SK-N-SH treated with all-trans-retinoic acid at 6 μM for 48 hours (cell line): ENCODE measurements around the gene NPLOC4.
"Not testable (repeated sequence)": the region's sequence is repeated elsewhere in the genome, so short reads cannot be mapped to it uniquely, and the experiment has no call there.

Source experiments
- ATAC-seq: fragments of 200-7000 bp; cut with Tn5 transposase; 3 replicates; pipeline ENCODE4 v1.9.1; 2020; ENCODE audit warnings: mild to moderate bottlenecking, moderate library complexity
- ARNTL ChIP-seq: fragments of 450-650 bp; formaldehyde crosslinking; IDR thresholded peaks from 2 replicates; pipeline ENCODE4 v1.5.0; 2020; ENCODE audit warnings: low read depth, mild to moderate bottlenecking, moderate library complexity, borderline replicate concordance
- BACH2 ChIP-seq: fragments of 250-450 bp; sonication (Bioruptor Pico); IDR thresholded peaks from 2 replicates; pipeline ENCODE4 v1.9.0; 2021; ENCODE audit warnings: mild to moderate bottlenecking, borderline replicate concordance
- CREB5 ChIP-seq: fragments of 250-450 bp; sonication (Bioruptor Pico); IDR thresholded peaks from 2 replicates; pipeline ENCODE4 v1.5.1; 2020; ENCODE audit warnings: low read depth, mild to moderate bottlenecking, moderate library complexity
- CSDC2 ChIP-seq: fragments of 250-450 bp; sonication (Bioruptor Pico); IDR thresholded peaks from 2 replicates; pipeline ENCODE4 v1.5.0; 2020; ENCODE audit warnings: mild to moderate bottlenecking, moderate library complexity
- CSRNP3 ChIP-seq: fragments of 250-450 bp; sonication (Bioruptor Pico); IDR thresholded peaks from 2 replicates; pipeline ENCODE4 v1.5.1; 2021; ENCODE audit warnings: mild to moderate bottlenecking, moderate library complexity
- ESRRG ChIP-seq: fragments of 250-450 bp; sonication (Bioruptor Pico); IDR thresholded peaks from 2 replicates; pipeline ENCODE4 v1.6.1; 2021; ENCODE audit warnings: mild to moderate bottlenecking
- GLIS3 ChIP-seq: fragments of 250-450 bp; sonication (Bioruptor Pico); IDR thresholded peaks from 2 replicates; pipeline ENCODE4 v1.5.0; 2020; ENCODE audit warnings: mild to moderate bottlenecking, moderate library complexity
- ISL1 ChIP-seq: fragments of 250-450 bp; sonication (Bioruptor Pico); IDR thresholded peaks from 2 replicates; pipeline ENCODE4 v2.1.2; 2022; ENCODE audit warnings: mild to moderate bottlenecking, moderate library complexity
- PATZ1 ChIP-seq: fragments of 250-450 bp; sonication (Bioruptor Pico); IDR thresholded peaks from 2 replicates; pipeline ENCODE4 v1.8.0; 2020; ENCODE audit warnings: mild to moderate bottlenecking, moderate library complexity, borderline replicate concordance
- POU6F1 ChIP-seq: fragments of 250-450 bp; sonication (Bioruptor Pico); IDR thresholded peaks from 2 replicates; pipeline ENCODE4 v1.8.0; 2021; ENCODE audit warnings: low read depth, mild to moderate bottlenecking, moderate library complexity, borderline replicate concordance
- PPARA ChIP-seq: fragments of 250-450 bp; sonication (Bioruptor Pico); IDR thresholded peaks from 2 replicates; pipeline ENCODE4 v1.5.0; 2020; ENCODE audit warnings: mild to moderate bottlenecking, borderline replicate concordance
- RARB ChIP-seq: fragments of 250-450 bp; sonication (Bioruptor Pico); IDR thresholded peaks from 2 replicates; pipeline ENCODE4 v1.8.0; 2021; ENCODE audit warnings: mild to moderate bottlenecking, moderate library complexity
- SNAI2 ChIP-seq: fragments of 250-450 bp; sonication (Bioruptor Pico); IDR thresholded peaks from 2 replicates; pipeline ENCODE4 v1.5.0; 2020; ENCODE audit warnings: mild to moderate bottlenecking, moderate library complexity
- TCF4 ChIP-seq: fragments of 250-450 bp; sonication (Bioruptor Pico); IDR thresholded peaks from 2 replicates; pipeline ENCODE4 v1.8.0; 2021; ENCODE audit warnings: mild to moderate bottlenecking, moderate library complexity, borderline replicate concordance
- TOX ChIP-seq: fragments of 250-450 bp; sonication (Bioruptor Pico); IDR thresholded peaks from 2 replicates; pipeline ENCODE4 v1.8.0; 2021; ENCODE audit warnings: mild to moderate bottlenecking, moderate library complexity, borderline replicate concordance
- TSHZ2 ChIP-seq: fragments of 250-450 bp; sonication (Bioruptor Pico); IDR thresholded peaks from 2 replicates; pipeline ENCODE4 v1.5.0; 2020; ENCODE audit warnings: mild to moderate bottlenecking, moderate library complexity
- ZC3H10 ChIP-seq: fragments of 250-450 bp; sonication (Bioruptor Pico); IDR thresholded peaks from 2 replicates; pipeline ENCODE4 v1.5.1; 2021; ENCODE audit warnings: mild to moderate bottlenecking, moderate library complexity
- ZNF565 ChIP-seq: fragments of 450-650 bp; formaldehyde crosslinking; conservative IDR thresholded peaks from 2 replicates; pipeline ENCODE4 v1.5.0; 2020; ENCODE audit warnings: low read depth, mild to moderate bottlenecking, moderate library complexity
- ZNF70 ChIP-seq: fragments of 450-650 bp; formaldehyde crosslinking; IDR thresholded peaks from 2 replicates; pipeline ENCODE4 v1.5.0; 2020; ENCODE audit warnings: mild to moderate bottlenecking, moderate library complexity
- ZNF8 ChIP-seq: fragments of 450-650 bp; formaldehyde crosslinking; IDR thresholded peaks from 2 replicates; pipeline ENCODE4 v1.5.0; 2020; ENCODE audit warnings: mild to moderate bottlenecking, moderate library complexity

Gene NPLOC4

GRCh38 chr17:81589612-81590011, 47.3 kb downstream of the NPLOC4 start:
- TF ChIP-seq POU6F1 (CRISPR knock-in tag) (no peak), ZNF565 (CRISPR knock-in tag) (no peak), ZC3H10 (no peak), ISL1 (CRISPR knock-in tag) (no peak), ESRRG (CRISPR knock-in tag) (no peak), TCF4 (CRISPR knock-in tag) (no peak), ZNF70 (CRISPR knock-in tag) (no peak), CSDC2 (no peak)

GRCh38 chr17:81586096-81586495, 50.8 kb downstream of the NPLOC4 start:
- no peak for ATAC-seq
- TF ChIP-seq ARNTL (CRISPR knock-in tag) (no peak), ZNF8 (CRISPR knock-in tag) (no peak), CREB5 (CRISPR knock-in tag) (no peak), RARB (CRISPR knock-in tag) (no peak), TSHZ2 (no peak), PPARA (CRISPR knock-in tag) (no peak), ZC3H10 (no peak), PATZ1 (CRISPR knock-in tag) (no peak), SNAI2 (CRISPR knock-in tag) (no peak), TOX (CRISPR knock-in tag) (no peak), ISL1 (CRISPR knock-in tag) (no peak), CSRNP3 (CRISPR knock-in tag) (no peak), BACH2 (CRISPR knock-in tag) (no peak)
- TF ChIP-seq, all 23 proteins: peak for 0

More at GRCh38 chr17:81589612-81590011, 47.3 kb downstream of the NPLOC4 start:
- ATAC-seq: no peak

- not testable (repeated sequence) for ATAC-seq
Measured at GRCh38 chr17:81584771-81585170, 52.1 kb downstream of the NPLOC4 start.

- TF ChIP-seq ZNF565 (CRISPR knock-in tag): no peak
- no peak for TF ChIP-seq CSDC2
- no peak for TF ChIP-seq TSHZ2
- no peak for TF ChIP-seq TCF4 (CRISPR knock-in tag)
- no peak for TF ChIP-seq TOX (CRISPR knock-in tag)
- TF ChIP-seq POU6F1 (CRISPR knock-in tag): no peak
- TF ChIP-seq GLIS3 (CRISPR knock-in tag): no peak
- TF ChIP-seq RARB (CRISPR knock-in tag): no peak
- no peak for TF ChIP-seq BACH2 (CRISPR knock-in tag)
- no peak for TF ChIP-seq ZNF8 (CRISPR knock-in tag)
- TF ChIP-seq ISL1 (CRISPR knock-in tag): no peak
- TF ChIP-seq, all 23 proteins: peak for 0
- ATAC-seq: no peak
Measured at GRCh38 chr17:81583589-81584342, 53.1 kb downstream of the NPLOC4 start.
